22Rv1 (cell line): Measurements from ENCODE around the gene UGGT2.

Experiments
- CTCF ChIP-seq: fragments of 450-650 bp; IDR thresholded peaks from 2 replicates; pipeline ENCODE4 v1.5.1; 2017; ENCODE audit warnings: mild to moderate bottlenecking
- ZFX ChIP-seq: fragments of 450-650 bp; IDR thresholded peaks from 2 replicates; pipeline ENCODE4 v1.6.1; 2017; ENCODE audit warnings: antibody characterized with exemption, borderline replicate concordance

GRCh38 chr13:95950103-95950502 is 103.1 kb downstream of the UGGT2 start:
- TF ChIP-seq CTCF (no peak), ZFX (no peak)
